SKM-1 treated with dmso at 0.1 percent for 144 hours (cell line): ENCODE measurements around the gene DNAJB1.

Experiments
- DNase-seq: peaks from one replicate; lab custom pipeline; 2025; ENCODE audit not compliant: unreplicated experiment; lab: John Stamatoyannopoulos, UW

Gene DNAJB1

DNA sequence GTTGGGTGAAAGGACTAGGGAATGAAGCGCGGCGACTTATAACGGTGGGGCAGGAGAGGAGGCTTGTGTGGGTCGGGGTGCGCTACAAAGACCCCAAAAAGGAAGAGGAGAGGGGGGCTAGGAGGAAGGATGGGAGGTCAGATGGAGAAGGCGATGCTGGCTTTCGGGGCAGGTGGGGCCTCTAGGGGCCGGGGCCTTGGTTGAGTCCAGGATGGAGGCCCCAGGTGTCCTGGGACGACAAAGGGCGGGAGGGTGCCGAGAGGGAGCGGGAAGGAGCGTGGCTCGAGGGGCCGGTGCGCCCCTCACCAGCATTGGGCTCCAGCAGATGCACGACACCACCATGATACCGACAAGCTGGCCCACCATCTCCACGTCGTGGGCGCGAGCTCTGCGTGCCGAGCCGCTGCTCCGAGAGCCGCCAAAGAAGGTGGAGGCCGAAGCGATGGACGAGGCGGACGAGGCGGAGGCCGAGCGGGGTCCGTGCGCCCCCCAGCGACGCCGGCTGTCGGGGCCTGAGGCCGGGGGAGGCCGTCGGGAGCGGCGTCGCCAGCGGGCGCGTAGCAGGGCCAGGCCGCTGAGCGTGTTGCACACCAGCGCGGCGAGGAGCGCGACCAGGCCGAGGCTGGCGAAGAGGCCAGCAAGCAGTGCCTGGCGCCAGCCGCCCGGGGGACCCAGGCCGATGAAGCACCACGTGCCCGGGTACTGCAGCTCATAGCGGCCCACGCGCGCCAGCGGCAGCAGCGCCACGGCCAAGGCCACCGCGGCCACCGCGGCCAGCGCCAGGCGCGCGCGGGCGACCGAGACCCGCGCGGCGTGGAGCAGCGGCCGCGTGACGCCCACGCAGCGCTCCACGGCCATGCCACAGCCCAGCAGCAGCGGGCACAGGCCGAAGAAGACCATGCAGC lies 44.9 kb downstream of the DNAJB1 start:
- DNase-seq = no peak

DNA sequence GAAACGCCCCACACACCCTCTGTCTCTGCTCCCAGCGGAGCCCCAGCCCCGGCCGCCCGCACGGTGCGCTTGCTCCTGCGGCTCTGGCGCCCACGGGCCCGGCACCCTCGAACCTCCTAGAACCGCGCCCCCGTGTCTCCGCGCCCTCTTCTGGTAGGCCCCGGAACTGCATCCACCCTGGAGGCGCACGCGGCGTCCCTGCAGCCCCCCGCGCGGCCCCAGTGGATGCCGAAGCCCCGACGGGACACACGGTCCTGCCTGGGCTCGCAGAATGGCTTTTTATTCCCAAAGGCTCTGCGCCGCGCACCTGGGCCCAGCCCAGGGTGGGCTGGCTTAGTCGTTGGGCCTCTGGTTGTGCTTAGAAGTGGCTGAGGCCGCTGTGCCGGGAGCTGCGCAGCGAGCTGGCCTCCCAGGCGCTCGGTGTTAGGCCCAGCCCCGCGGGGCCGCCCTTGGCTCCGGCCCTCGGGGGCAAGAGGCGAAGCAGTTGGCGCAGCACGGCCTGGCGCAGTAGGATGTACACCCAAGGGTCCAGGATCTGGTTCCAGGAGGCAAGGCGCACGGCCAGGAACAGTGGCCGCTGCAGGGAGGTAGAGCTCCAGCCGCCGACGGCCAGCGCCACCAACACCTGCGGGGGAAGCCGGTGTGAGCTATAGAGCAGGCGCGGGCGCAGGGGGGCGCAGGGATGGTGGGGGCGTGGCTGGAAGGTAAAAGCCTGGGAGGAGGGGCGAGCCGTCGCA lies 45.8 kb downstream of the DNAJB1 start:
- peak; percentile 42 for DNase-seq

DNA sequence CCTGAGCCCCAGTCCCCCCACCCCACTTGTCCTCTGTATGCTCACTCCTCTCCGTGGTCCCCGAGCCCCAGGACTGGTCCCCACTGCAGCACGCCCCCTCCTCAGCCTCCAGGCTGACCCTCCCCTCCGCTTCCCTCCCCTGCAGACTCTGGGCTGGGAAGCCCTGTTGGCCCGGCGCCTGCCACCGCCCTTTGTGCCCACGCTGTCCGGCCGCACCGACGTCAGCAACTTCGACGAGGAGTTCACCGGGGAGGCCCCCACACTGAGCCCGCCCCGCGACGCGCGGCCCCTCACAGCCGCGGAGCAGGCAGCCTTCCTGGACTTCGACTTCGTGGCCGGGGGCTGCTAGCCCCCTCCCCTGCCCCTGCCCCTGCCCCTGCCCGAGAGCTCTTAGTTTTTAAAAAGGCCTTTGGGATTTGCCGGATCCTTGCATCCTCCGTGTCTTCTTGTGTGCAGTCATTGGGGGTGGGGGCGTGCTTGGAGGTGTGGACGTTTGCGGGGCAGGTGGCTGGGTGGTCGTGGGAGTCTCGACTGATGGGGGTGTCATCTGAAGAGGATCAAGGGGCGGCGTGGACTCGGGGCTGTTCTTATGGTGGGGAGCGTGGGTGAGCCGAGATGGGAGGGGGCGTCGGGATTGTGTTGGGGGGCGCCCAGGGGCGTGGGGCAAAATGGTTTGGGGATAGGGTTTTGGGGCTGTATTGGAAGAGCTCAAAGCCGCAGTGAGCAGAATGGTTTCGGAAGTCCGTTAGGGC lies 46.6 kb downstream of the DNAJB1 start:
- DNase-seq = no peak

DNA sequence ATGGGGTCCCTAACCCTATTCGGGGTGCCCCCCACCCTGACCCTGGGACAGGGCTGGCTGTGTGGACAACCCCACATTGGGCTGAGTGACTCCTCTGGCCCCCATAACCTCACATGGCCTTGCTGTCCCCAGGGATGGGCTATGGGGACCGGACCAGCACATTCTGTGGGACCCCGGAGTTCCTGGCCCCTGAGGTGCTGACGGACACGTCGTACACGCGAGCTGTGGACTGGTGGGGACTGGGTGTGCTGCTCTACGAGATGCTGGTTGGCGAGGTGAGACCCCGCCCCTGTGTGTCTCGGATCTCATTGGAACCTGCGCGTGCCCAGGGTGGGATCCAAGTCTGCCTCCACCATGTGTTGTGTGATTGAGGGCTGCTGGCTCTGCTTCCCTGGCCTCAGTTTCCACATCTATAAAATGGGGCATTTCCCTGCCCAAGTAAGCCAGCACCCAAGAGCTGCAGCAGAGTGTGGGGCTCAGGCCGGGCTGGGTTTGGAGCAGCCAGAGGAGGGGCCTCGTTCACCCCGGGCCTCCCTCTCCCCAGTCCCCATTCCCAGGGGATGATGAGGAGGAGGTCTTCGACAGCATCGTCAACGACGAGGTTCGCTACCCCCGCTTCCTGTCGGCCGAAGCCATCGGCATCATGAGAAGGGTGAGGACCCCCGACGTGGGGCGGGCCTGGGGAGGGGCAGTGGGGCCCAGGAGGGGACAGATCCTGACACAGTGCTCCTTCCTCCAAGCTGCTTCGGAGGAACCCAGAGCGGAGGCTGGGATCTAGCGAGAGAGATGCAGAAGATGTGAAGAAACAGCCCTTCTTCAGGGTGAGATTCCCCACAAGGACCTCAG lies 47.9 kb downstream of the DNAJB1 start:
- DNase-seq = no peak

DNA sequence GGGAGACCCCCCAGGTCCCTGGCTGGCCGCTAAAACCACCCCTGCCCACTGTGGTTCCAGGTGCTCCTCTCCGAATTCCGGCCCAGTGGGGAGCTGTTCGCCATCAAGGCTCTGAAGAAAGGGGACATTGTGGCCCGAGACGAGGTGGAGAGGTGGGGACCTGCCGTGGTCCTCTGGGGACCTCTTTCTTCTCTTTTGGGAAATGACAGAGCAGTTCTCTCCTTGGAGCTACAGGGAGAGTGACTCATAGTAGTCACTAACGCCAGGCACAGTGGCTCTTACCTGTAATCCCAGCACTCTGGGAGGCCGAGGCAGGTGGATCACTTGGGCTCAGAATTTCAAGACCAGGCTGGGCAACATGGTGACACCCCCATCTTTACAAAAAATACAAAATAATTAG lies 50.4 kb downstream of the DNAJB1 start:
- no peak for DNase-seq

DNA sequence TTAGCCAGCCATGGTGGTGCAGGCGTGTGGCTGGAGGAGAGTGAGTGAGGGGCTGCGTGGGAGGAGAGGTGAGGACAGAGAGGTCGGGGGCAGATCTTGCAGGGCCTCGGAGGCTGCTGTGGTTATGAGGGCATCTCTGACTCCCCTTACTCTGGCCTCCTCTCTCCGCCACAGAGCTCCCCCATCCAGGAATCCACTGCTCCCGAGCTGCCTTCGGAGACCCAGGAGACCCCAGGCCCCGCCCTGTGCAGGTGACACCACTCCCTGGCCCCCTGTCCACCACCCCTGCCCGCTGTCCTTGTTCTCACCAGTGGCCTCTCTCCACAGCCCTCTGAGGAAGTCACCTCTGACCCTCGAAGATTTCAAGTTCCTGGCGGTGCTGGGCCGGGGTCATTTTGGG lies 50.8 kb downstream of the DNAJB1 start:
- DNase-seq = no peak
